GM19193 (cell line): ENCODE measurements around the gene SEM1.

Source experiments
- POLR2A ChIP-seq: IDR thresholded peaks from 4 replicates; pipeline ENCODE4 v1.6.1; 2011; ENCODE audit not compliant: insufficient read depth, insufficient read length; ENCODE audit errors: extremely low read depth

The SEM1 gene

GRCh38 chr7:96713037-96713436, 3.4 kb upstream of the SEM1 start:
- no peak for TF ChIP-seq POLR2A

- no peak for TF ChIP-seq POLR2A
These were observed 898 bp upstream of the SEM1 start for GRCh38 chr7:96710544-96710943.

- TF ChIP-seq POLR2A: no peak
These were observed 774 bp downstream of the SEM1 start for GRCh38 chr7:96708872-96709271.

DNA sequence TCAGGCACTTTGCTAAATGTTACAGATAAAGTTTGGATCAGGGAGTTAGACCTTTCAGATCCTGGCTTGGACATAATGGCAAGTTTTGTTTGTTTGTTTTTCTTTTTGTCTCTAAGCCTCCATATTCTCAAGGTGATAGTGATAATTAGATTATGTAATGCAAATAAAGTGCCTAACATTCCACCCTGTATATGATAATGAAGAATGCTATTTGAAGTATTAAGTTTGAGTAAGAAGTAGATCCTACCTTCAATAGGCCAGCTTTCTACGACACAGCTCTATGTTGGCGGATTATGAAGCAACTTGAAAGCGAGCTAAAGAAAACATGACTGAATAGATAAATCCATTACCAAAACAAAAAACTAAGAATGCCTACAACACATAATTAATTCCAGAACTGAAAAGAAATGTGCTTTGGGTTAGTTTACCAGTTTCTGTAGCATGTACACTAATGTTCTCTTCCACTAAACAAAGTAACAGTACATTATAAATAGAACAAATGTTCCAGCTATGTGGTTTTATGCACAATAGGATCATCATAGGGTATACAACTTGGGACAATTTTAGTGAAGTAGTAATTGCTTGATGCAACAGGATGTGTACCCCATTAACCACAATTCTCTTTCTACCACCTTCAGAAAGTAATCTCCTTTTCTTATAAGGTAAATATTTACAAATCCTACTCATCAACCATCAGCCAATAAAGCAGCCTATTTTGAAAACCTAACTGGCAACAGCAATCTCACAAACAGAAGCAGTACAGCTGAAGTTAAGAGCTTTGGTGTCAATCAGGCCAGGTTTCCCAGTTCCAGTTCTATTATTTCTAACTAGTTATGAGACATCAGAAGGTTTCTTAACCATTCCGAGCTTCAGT, 1.5 kb downstream of the SEM1 start:
- no peak for TF ChIP-seq POLR2A

GRCh38 chr7:96701258-96701657, 8.4 kb downstream of the SEM1 start:
- TF ChIP-seq POLR2A: no peak

- TF ChIP-seq POLR2A: no peak
These were observed 9.1 kb downstream of the SEM1 start for GRCh38 chr7:96700516-96700915.

GRCh38 chr7:96699219-96699871, 10.3 kb downstream of the SEM1 start:
- TF ChIP-seq POLR2A: no peak

GRCh38 chr7:96697822-96698221, 11.8 kb downstream of the SEM1 start:
- TF ChIP-seq POLR2A: no peak

- no peak for TF ChIP-seq POLR2A
These were observed 14.1 kb downstream of the SEM1 start for GRCh38 chr7:96695581-96695980.

DNA sequence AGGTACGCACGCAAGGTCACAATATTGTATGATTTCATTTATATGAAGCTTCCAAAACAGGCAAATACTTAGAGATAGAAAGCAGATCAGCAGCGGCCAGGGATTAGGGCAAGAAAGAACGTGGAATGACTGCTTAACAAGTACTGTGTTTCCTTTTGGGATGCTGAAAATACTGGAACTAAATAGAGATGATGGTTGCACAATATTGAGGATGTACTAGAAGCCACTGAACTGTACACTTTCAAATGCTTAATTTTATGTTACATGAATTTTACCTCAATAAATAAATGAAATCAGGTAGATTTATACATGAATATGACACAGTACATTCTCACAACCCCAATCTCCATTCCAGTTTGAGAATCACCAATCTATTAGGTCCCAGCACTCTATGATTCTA, 15.6 kb downstream of the SEM1 start:
- no peak for TF ChIP-seq POLR2A

GRCh38 chr7:96691702-96692101, 17.9 kb downstream of the SEM1 start:
- no peak for TF ChIP-seq POLR2A

GRCh38 chr7:96689414-96689813, 20.2 kb downstream of the SEM1 start:
- no peak for TF ChIP-seq POLR2A

GRCh38 chr7:96686305-96686704, 23.3 kb downstream of the SEM1 start:
- no peak for TF ChIP-seq POLR2A

- no peak for TF ChIP-seq POLR2A
These were observed 23.9 kb downstream of the SEM1 start for GRCh38 chr7:96685755-96686154.

DNA sequence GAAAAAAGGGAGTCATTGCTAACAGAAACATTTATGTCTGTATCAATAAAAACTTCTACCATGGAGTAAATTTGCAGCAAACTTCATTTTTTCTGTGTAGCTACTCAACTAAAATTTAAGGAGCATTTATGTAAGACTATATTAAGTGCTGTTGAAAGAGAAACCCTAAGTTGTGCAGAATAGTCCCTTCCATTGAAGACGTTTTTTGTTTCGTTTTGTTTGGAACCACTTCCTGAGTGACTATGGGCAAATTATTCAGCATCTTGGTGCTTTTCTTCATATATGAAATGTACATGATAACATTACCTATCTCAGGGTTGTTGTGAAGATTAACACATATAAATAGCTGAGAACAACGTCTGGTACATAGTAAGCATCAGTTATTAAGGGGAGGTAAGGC, 24.3 kb downstream of the SEM1 start:
- TF ChIP-seq POLR2A: no peak

DNA sequence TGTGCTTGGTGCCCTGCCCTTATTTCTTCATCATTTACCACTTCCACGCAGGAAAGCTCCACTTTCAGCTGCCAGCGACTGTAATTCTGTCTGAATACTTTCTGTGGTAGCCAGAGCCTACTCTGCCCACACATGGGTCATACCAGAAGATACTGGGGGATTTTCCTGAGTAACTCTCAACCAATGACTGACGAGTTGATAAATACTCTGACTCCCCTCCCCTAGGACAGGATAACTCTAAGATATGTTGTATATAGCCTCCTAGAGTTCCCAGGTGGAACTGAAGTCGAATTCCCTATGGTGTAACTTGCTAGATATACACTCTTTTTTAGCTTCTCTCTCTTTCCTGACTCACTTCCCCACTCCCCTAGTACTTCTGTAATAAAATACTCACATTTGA, 29.8 kb downstream of the SEM1 start:
- no peak for TF ChIP-seq POLR2A
